ENCODE data around the gene EDC4.
A peak's percentile ranks its signal among the peaks of the same experiment; 100 is the strongest.

EDC4 gene

GRCh38 chr16:67928147-67928546 lies 55.3 kb downstream of the EDC4 start:
- peaks cover 10% of the 10 kb centered on the region for H3K4me1 ChIP-seq (ENCODE audit: control insufficient read depth, insufficient read depth, low read length)
- no peaks in the 10 kb centered on the region for H3K9me3 ChIP-seq (ENCODE audit: control insufficient read depth, low read length)
- peaks cover 35% of the 10 kb centered on the region for H3K36me3 ChIP-seq (ENCODE audit: control insufficient read depth, insufficient read depth, low read length, severe bottlenecking)
- H3K4me3 ChIP-seq (ENCODE audit: low read length), result no peak overlapping the region
- DNase-seq (ENCODE audit: low read depth), result no peak
- no peaks in the 10 kb centered on the region for H3K27me3 ChIP-seq (replicated peaks; ENCODE audit: control insufficient read depth, insufficient read depth, low read length)
- no peak overlapping the region for H3K9ac ChIP-seq (ENCODE audit: low read length)

GRCh38 chr16:67928561-67929364 lies 55.9 kb downstream of the EDC4 start:
- Histone ChIP-seq H3K9ac (ENCODE audit: low read length) (no peak overlapping the region), H3K9me3 (ENCODE audit: control insufficient read depth, low read length) (no peaks in the 10 kb centered on the region), H3K4me3 (ENCODE audit: low read length) (no peak overlapping the region), H3K36me3 (ENCODE audit: control insufficient read depth, insufficient read depth, low read length, severe bottlenecking) (peaks cover 35% of the 10 kb centered on the region), H3K4me1 (ENCODE audit: control insufficient read depth, insufficient read depth, low read length) (peaks cover 13% of the 10 kb centered on the region), H3K27me3 (replicated peaks; ENCODE audit: control insufficient read depth, insufficient read depth, low read length) (no peaks in the 10 kb centered on the region)
- peak; percentile 80 for DNase-seq (ENCODE audit: low read depth)

- no peak for DNase-seq (ENCODE audit: low read depth)
- Histone ChIP-seq H3K27me3 (replicated peaks; ENCODE audit: control insufficient read depth, insufficient read depth, low read length) (no peaks in the 10 kb centered on the region), H3K4me3 (ENCODE audit: low read length) (no peak overlapping the region), H3K36me3 (ENCODE audit: control insufficient read depth, insufficient read depth, low read length, severe bottlenecking) (peaks cover 35% of the 10 kb centered on the region), H3K9me3 (ENCODE audit: control insufficient read depth, low read length) (no peaks in the 10 kb centered on the region), H3K9ac (ENCODE audit: low read length) (no peak overlapping the region), H3K4me1 (ENCODE audit: control insufficient read depth, insufficient read depth, low read length) (peaks cover 27% of the 10 kb centered on the region)
These were observed 57.3 kb downstream of the EDC4 start for GRCh38 chr16:67930191-67930590.

- Histone ChIP-seq H3K4me1 (ENCODE audit: control insufficient read depth, insufficient read depth, low read length) (peaks cover 31% of the 10 kb centered on the region), H3K4me3 (ENCODE audit: low read length) (no peak overlapping the region), H3K36me3 (ENCODE audit: control insufficient read depth, insufficient read depth, low read length, severe bottlenecking) (peaks cover 35% of the 10 kb centered on the region), H3K27me3 (replicated peaks; ENCODE audit: control insufficient read depth, insufficient read depth, low read length) (no peaks in the 10 kb centered on the region), H3K9ac (ENCODE audit: low read length) (no peak overlapping the region), H3K9me3 (ENCODE audit: control insufficient read depth, low read length) (no peaks in the 10 kb centered on the region)
- DNase-seq (ENCODE audit: low read depth), result no peak
These were observed 57.9 kb downstream of the EDC4 start for GRCh38 chr16:67930678-67931211.
